ENCODE data around the gene RARG.
A peak's percentile ranks its signal among the peaks of the same experiment; 100 is the strongest.

The RARG gene

DNA sequence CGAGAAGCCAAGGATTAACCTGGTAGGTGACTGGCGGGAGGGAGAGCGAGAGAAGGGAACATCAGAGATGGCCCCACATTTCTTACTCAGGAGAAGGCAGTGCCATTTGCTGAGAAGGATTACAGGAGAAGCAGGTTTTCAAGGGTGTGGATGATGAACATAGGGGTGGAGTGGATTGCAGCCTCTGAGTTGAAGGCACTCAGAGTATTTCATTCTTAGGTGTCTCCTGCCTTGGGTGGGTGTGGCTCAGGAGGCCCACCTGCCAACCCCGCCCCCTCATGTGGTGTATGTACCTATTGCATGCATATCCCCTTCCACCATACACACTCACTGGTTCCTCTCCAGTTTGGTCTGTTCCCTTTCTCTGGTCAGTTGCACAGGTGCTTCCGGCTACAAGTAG lies 42.4 kb upstream of the RARG start:
- no peak for TF ChIP-seq CTCF (IDR thresholded peaks at IDR 0.05; ENCODE audit: unreplicated experiment in 3 of 3)

DNA sequence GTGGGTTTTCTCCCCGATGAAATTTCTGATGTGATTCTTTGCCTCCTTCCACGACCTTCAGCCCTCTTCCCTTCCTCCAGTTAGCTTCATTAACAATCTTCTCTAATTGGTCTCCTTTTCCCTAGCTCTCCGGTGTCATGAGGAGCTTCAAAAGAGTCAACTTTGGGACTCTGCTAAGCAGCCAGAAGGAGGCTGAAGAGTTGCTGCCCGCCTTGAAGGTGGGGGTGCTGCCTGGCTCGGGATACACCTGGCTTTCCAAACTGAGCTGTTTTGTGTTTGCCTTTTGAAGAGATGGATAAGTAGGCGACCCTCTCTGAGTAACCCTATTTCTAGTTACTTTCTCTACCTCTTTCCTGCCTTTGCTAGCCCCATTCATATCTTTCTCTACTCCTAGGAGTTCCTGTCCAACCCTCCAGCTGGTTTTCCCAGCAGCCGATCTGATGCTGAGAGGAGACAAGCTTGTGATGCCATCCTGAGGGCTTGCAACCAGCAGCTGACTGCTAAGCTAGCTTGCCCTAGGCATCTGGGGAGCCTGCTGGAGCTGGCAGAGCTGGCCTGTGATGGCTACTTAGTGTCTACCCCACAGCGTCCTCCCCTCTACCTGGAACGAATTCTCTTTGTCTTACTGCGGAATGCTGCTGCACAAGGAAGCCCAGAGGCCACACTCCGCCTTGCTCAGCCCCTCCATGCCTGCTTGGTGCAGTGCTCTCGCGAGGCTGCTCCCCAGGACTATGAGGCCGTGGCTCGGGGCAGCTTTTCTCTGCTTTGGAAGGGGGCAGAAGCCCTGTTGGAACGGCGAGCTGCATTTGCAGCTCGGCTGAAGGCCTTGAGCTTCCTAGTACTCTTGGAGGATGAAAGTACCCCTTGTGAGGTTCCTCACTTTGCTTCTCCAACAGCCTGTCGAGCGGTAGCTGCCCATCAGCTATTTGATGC lies 36.9 kb upstream of the RARG start:
- H3K36me3 Mint-ChIP-seq (ENCODE audit: low read depth): peaks cover 10% of the 10 kb centered on the region
- peaks cover 3% of the 10 kb centered on the region for H3K27me3 Mint-ChIP-seq (ENCODE audit: low read depth)
- peak overlapping the region; percentile 98 to 99 (median 99) for H3K4me3 Mint-ChIP-seq
- no peaks in the 10 kb centered on the region for H3K9me3 Mint-ChIP-seq
- TF ChIP-seq CTCF (IDR thresholded peaks at IDR 0.05; ENCODE audit: unreplicated experiment in 3 of 3): no peak
- H3K4me1 Mint-ChIP-seq: peaks cover 33% of the 10 kb centered on the region
- H3K27ac Mint-ChIP-seq: peak overlapping the region; percentile 44 to 85 (median 49)

More for the DNA sequence above, 42.4 kb upstream of the RARG start:
- Mint-ChIP-seq H3K36me3 (ENCODE audit: low read depth) (peaks cover 34% of the 10 kb centered on the region), H3K4me3 (no peak overlapping the region), H3K9me3 (no peaks in the 10 kb centered on the region), H3K4me1 (peaks cover 11% of the 10 kb centered on the region), H3K27ac (no peak overlapping the region), H3K27me3 (ENCODE audit: low read depth) (peaks cover 3% of the 10 kb centered on the region)

GRCh38 chr12:53267999-53268629 lies 36.1 kb upstream of the RARG start, which contains the start of gene ESPL1:
Gene ESPL1, plus strand, starts transcription at chr12:53268299. Its CDS starts 468 bp downstream, at chr12:53268767.
- peaks cover 3% of the 10 kb centered on the region for H3K27me3 Mint-ChIP-seq (ENCODE audit: low read depth)
- peak within 1 kb of the TSS; percentile 44 to 85 (median 49) for H3K27ac Mint-ChIP-seq
- peak; percentile 47 to 52 (median 48) for TF ChIP-seq CTCF (IDR thresholded peaks at IDR 0.05; ENCODE audit: unreplicated experiment in 3 of 3)
- H3K36me3 Mint-ChIP-seq (ENCODE audit: low read depth): peaks cover 10% of the 10 kb centered on the region
- H3K4me3 Mint-ChIP-seq: peak within 1 kb of the TSS; percentile 98 to 99 (median 99)
- H3K4me1 Mint-ChIP-seq: peaks cover 33% of the 10 kb centered on the region
- H3K9me3 Mint-ChIP-seq: no peaks in the 10 kb centered on the region

DNA sequence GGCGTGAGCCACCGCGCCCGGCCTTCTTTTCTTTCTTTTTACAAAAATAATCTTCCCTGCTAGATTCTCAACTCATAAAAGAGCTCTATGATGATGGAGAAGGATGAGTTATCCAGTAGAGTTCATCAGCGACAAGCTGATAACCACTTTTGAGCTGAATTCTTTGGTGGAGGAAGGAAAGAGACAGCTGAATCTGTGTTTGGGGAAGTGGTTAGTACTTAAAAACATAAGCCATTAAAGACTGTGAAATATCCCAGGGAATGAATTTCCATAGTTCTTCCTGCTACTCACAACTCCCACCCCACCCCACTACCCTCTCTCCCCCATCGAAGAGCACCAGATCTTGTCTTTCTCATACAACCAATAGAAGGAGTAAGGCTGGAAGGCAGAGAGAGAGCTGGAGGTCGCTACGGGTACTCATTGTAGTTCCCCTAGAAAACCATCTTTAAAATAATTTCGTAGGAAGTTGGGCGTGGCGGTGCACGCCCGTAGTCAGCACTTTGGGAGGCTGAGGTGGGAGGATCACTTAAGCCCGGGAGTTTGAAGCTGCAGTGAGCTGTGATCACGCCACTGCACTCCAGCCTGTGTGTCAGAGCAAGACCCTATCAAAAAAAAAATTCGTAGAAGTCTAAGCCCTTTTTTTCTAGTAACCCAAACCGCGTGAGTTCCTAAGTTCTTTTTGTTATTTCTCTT lies 35.4 kb upstream of the RARG start:
- Mint-ChIP-seq H3K27me3 (ENCODE audit: low read depth) (peaks cover 3% of the 10 kb centered on the region), H3K27ac (peak overlapping the region; percentile 44 to 85 (median 49)), H3K9me3 (no peaks in the 10 kb centered on the region), H3K4me1 (peaks cover 33% of the 10 kb centered on the region), H3K4me3 (peak overlapping the region; percentile 98 to 99 (median 99)), H3K36me3 (ENCODE audit: low read depth) (peaks cover 10% of the 10 kb centered on the region)
- no peak for TF ChIP-seq CTCF (IDR thresholded peaks at IDR 0.05; ENCODE audit: unreplicated experiment in 3 of 3)

- Mint-ChIP-seq H3K4me1 (peaks cover 33% of the 10 kb centered on the region), H3K27me3 (ENCODE audit: low read depth) (peaks cover 3% of the 10 kb centered on the region), H3K27ac (no peak overlapping the region), H3K36me3 (ENCODE audit: low read depth) (peaks cover 7% of the 10 kb centered on the region), H3K4me3 (peak overlapping the region in 1 of 3 experiments; percentile 23), H3K9me3 (no peaks in the 10 kb centered on the region)
- no peak for TF ChIP-seq CTCF (IDR thresholded peaks at IDR 0.05; ENCODE audit: unreplicated experiment in 3 of 3)
Measured at GRCh38 chr12:53265783-53266182, 33.8 kb upstream of the RARG start.
